BLaER1 treated with 17β-estradiol and CSF1 and Interleukin-3, amounts not matched to agents 10 nM and 100 nM (cell line): ENCODE data around the gene POTEF.
"Not testable (repeated sequence)": the region's sequence is repeated elsewhere in the genome, so short reads cannot be mapped to it uniquely, and the experiment has no call there.

ENCODE experiments used
- H3K27ac ChIP-seq, 11 experiments: shearing (Covaris generic); formaldehyde crosslinking; 2 replicates each; pipeline ENCODE4 v1.8.1; 2022
- H3K27me3 ChIP-seq, 11 experiments: shearing (Covaris generic); formaldehyde crosslinking; 2 replicates each; pipeline ENCODE4 v1.8.1; 2022
- H3K36me3 ChIP-seq, 11 experiments: shearing (Covaris generic); formaldehyde crosslinking; 2 replicates each; pipeline ENCODE4 v1.8.1; 2022
- H3K4me1 ChIP-seq, 10 experiments: shearing (Covaris generic); formaldehyde crosslinking; 2 replicates each; pipeline ENCODE4 v1.8.1; 2022
- H3K4me2 ChIP-seq, 11 experiments: shearing (Covaris generic); formaldehyde crosslinking; 2 replicates each; pipeline ENCODE4 v1.8.1; 2022
- H3K4me3 ChIP-seq, 10 experiments: shearing (Covaris generic); formaldehyde crosslinking; 2 replicates each; pipeline ENCODE4 v1.8.1; 2022
- H3K9ac ChIP-seq, 11 experiments: shearing (Covaris generic); formaldehyde crosslinking; 2 replicates each; pipeline ENCODE4 v1.8.1; 2022
- H3K9me3 ChIP-seq, 11 experiments: shearing (Covaris generic); formaldehyde crosslinking; replicated peaks in 1 of 11; 2 replicates each; pipeline ENCODE4 v1.8.1; 2022
- H4K20me1 ChIP-seq, 11 experiments: shearing (Covaris generic); formaldehyde crosslinking; 2 replicates each; pipeline ENCODE4 v1.8.1; 2022
- Cebpa-rat ChIP-seq, 11 experiments: shearing (Covaris generic); IDR thresholded peaks; 2 replicates each; pipeline ENCODE4 v1.8.1; 2022

Gene POTEF

GRCh38 chr2:130129120-130129829, at the start of gene POTEF:
POTEF (minus strand) TSS chr2:130129222; CDS start chr2:130120515, 8,707 bp downstream.
- H3K27ac ChIP-seq, H3K9ac ChIP-seq, H3K9me3 ChIP-seq, H3K4me3 ChIP-seq, H3K27me3 ChIP-seq, H4K20me1 ChIP-seq, H3K4me1 ChIP-seq, H3K4me2 ChIP-seq, H3K36me3 ChIP-seq: not testable (repeated sequence)

GRCh38 chr2:130174866-130175265, 45.8 kb upstream of the POTEF start:
- H4K20me1 ChIP-seq: peaks cover 0 to 90% (median 49%) of the 10 kb centered on the region in 11 experiments; a peak in 17 of 22 replicates
- H3K36me3 ChIP-seq: peaks cover 73 to 99% (median 95%) of the 10 kb centered on the region in 11 experiments
- peaks cover 3 to 27% (median 11%) of the 10 kb centered on the region in 10 experiments; a peak in 18 of 20 replicates for H3K4me1 ChIP-seq
- not testable (repeated sequence) for H3K4me3 ChIP-seq, H3K9ac ChIP-seq, H3K27me3 ChIP-seq, H3K9me3 ChIP-seq, H3K27ac ChIP-seq, H3K4me2 ChIP-seq

- Histone ChIP-seq H3K4me1 (peaks cover 0 to 16% (median 1%) of the 10 kb centered on the region in 10 experiments; a peak in 4 of 20 replicates), H3K27me3 (no peaks in the 10 kb centered on the region), H3K9me3 (no peaks in the 10 kb centered on the region), H4K20me1 (peaks cover 0 to 76% (median 14%) of the 10 kb centered on the region in 11 experiments; a peak in 14 of 22 replicates), H3K36me3 (peaks cover 92 to 100% (median 99%) of the 10 kb centered on the region in 11 experiments), H3K4me2 (no peak overlapping the region), H3K27ac (no peak overlapping the region), H3K9ac (no peak overlapping the region), H3K4me3 (no peak overlapping the region)
- no peak for TF ChIP-seq Cebpa-rat (IDR thresholded peaks at IDR 0.05)
Measured at GRCh38 chr2:130169896-130170295, 40.9 kb upstream of the POTEF start.

- not testable (repeated sequence) for H3K4me2 ChIP-seq
- H3K36me3 ChIP-seq: peaks cover 93 to 100% (median 99%) of the 10 kb centered on the region in 11 experiments
Measured at GRCh38 chr2:130169163-130169562, 40.1 kb upstream of the POTEF start.

GRCh38 chr2:130166611-130167010, 37.6 kb upstream of the POTEF start:
- H3K9ac ChIP-seq, H3K4me2 ChIP-seq, H3K27me3 ChIP-seq, H3K9me3 ChIP-seq, H3K27ac ChIP-seq, H3K4me3 ChIP-seq, H3K4me1 ChIP-seq: not testable (repeated sequence)
- peaks cover 0 to 82% (median 9%) of the 10 kb centered on the region in 11 experiments; a peak in 11 of 22 replicates for H4K20me1 ChIP-seq
- H3K36me3 ChIP-seq: peaks cover 81 to 98% (median 92%) of the 10 kb centered on the region in 11 experiments

More at GRCh38 chr2:130169163-130169562, 40.1 kb upstream of the POTEF start:
- H3K4me3 ChIP-seq, H3K4me1 ChIP-seq, H3K9ac ChIP-seq, H3K27me3 ChIP-seq, H3K9me3 ChIP-seq, H3K27ac ChIP-seq: not testable (repeated sequence)
- peaks cover 0 to 76% (median 14%) of the 10 kb centered on the region in 11 experiments; a peak in 13 of 22 replicates for H4K20me1 ChIP-seq

GRCh38 chr2:130165293-130166016, 36.4 kb upstream of the POTEF start:
- Histone ChIP-seq H3K9me3 (no peaks in the 10 kb centered on the region), H3K9ac (no peak overlapping the region), H3K27ac (no peak overlapping the region), H3K27me3 (no peaks in the 10 kb centered on the region), H3K4me3 (no peak overlapping the region), H4K20me1 (peaks cover 0 to 75% (median 12%) of the 10 kb centered on the region in 11 experiments; a peak in 10 of 22 replicates), H3K4me2 (no peak overlapping the region), H3K4me1 (peaks cover 0 to 14% (median 5%) of the 10 kb centered on the region in 10 experiments; a peak in 11 of 20 replicates), H3K36me3 (peaks cover 69 to 98% (median 81%) of the 10 kb centered on the region in 11 experiments)
- no peak for TF ChIP-seq Cebpa-rat (IDR thresholded peaks at IDR 0.05)

GRCh38 chr2:130162968-130163367, 33.9 kb upstream of the POTEF start:
- Histone ChIP-seq H3K27ac (no peak overlapping the region), H3K9me3 (no peaks in the 10 kb centered on the region), H3K4me2 (no peak overlapping the region), H3K27me3 (no peaks in the 10 kb centered on the region), H3K4me1 (peaks cover 19 to 38% (median 29%) of the 10 kb centered on the region in 10 experiments), H4K20me1 (peaks cover 0 to 79% (median 18%) of the 10 kb centered on the region in 11 experiments; a peak in 17 of 22 replicates), H3K36me3 (peaks cover 54 to 90% (median 67%) of the 10 kb centered on the region in 11 experiments), H3K4me3 (no peak overlapping the region), H3K9ac (no peak overlapping the region)
- TF ChIP-seq Cebpa-rat (IDR thresholded peaks at IDR 0.05): no peak

GRCh38 chr2:130162486-130162885, 33.5 kb upstream of the POTEF start:
- H3K27me3 ChIP-seq, H3K4me3 ChIP-seq, H3K27ac ChIP-seq, H3K9ac ChIP-seq, H3K4me2 ChIP-seq, H3K9me3 ChIP-seq: not testable (repeated sequence)
- peaks cover 49 to 86% (median 62%) of the 10 kb centered on the region in 11 experiments for H3K36me3 ChIP-seq
- H4K20me1 ChIP-seq: peaks cover 0 to 79% (median 21%) of the 10 kb centered on the region in 11 experiments; a peak in 18 of 22 replicates
- peaks cover 24 to 43% (median 34%) of the 10 kb centered on the region in 10 experiments for H3K4me1 ChIP-seq

- H3K36me3 ChIP-seq: peaks cover 35 to 74% (median 48%) of the 10 kb centered on the region in 11 experiments
- H3K9ac ChIP-seq, H3K27ac ChIP-seq, H3K27me3 ChIP-seq, H3K9me3 ChIP-seq, H3K4me3 ChIP-seq: not testable (repeated sequence)
- peaks cover 0 to 80% (median 27%) of the 10 kb centered on the region in 11 experiments; a peak in 18 of 22 replicates for H4K20me1 ChIP-seq
- peaks cover 35 to 57% (median 47%) of the 10 kb centered on the region in 10 experiments for H3K4me1 ChIP-seq
- peak overlapping the region in 4 of 11 experiments; percentile 10 to 89 (median 22); a peak in 3 of 22 replicates for H3K4me2 ChIP-seq
Measured at GRCh38 chr2:130160838-130161705, 32.0 kb upstream of the POTEF start.
